Activated naive CD4-positive, alpha-beta T cell treated with anti-CD3 and anti-CD28 coated beads, Interleukin-2, amount 50 U/mL, for 24 hours (primary cell): ENCODE measurements around the gene RWDD1.

Experiments used
- H3K27ac Mint-ChIP-seq: one replicate; pipeline ENCODE4 v1.8.0; 2021; ENCODE audit warnings: mild to moderate bottlenecking, mixed read lengths
- H3K27me3 Mint-ChIP-seq: one replicate; pipeline ENCODE4 v1.8.0; 2021; ENCODE audit warnings: mixed read lengths
- H3K36me3 Mint-ChIP-seq: one replicate; pipeline ENCODE4 v1.8.0; 2021; ENCODE audit warnings: mixed read lengths
- H3K4me1 Mint-ChIP-seq: one replicate; pipeline ENCODE4 v1.8.0; 2021; ENCODE audit warnings: mixed read lengths
- H3K4me3 Mint-ChIP-seq: one replicate; pipeline ENCODE4 v1.8.0; 2021; ENCODE audit warnings: mild to moderate bottlenecking, mixed read lengths
- H3K9me3 Mint-ChIP-seq: one replicate; pipeline ENCODE4 v1.8.0; 2021; ENCODE audit warnings: mixed read lengths

The RWDD1 gene

GRCh38 chr6:116624036-116624805, 52.9 kb downstream of the RWDD1 start:
- no peak overlapping the region for H3K4me3 Mint-ChIP-seq
- no peak overlapping the region for H3K27ac Mint-ChIP-seq
- H3K36me3 Mint-ChIP-seq = no peaks in the 10 kb centered on the region
- no peaks in the 10 kb centered on the region for H3K27me3 Mint-ChIP-seq
- H3K9me3 Mint-ChIP-seq = no peaks in the 10 kb centered on the region
- peaks cover under 1% of the 10 kb centered on the region for H3K4me1 Mint-ChIP-seq

DNA sequence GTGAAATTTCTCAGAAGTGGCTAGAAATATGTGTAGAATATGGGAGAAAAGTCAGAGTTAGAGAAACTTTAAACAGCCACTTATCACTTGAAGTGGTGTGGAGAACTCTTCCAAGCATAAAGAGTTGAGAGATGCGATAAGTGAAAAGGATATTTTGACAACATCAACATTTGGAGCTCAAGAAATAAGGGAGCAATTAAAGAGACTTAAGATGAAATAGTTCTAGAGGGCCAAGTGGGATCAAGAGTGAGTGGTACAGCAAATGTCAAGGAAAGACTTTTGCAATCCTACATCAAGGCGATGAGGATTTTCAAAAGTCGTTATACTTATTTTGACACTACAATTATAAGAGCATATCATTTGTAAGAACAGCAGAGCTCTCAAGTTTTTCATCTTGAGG, 54.6 kb downstream of the RWDD1 start:
- H3K9me3 Mint-ChIP-seq = no peaks in the 10 kb centered on the region
- no peaks in the 10 kb centered on the region for H3K27me3 Mint-ChIP-seq
- no peak overlapping the region for H3K27ac Mint-ChIP-seq
- H3K4me3 Mint-ChIP-seq = no peak overlapping the region
- peaks cover 9% of the 10 kb centered on the region for H3K4me1 Mint-ChIP-seq
- no peaks in the 10 kb centered on the region for H3K36me3 Mint-ChIP-seq

DNA sequence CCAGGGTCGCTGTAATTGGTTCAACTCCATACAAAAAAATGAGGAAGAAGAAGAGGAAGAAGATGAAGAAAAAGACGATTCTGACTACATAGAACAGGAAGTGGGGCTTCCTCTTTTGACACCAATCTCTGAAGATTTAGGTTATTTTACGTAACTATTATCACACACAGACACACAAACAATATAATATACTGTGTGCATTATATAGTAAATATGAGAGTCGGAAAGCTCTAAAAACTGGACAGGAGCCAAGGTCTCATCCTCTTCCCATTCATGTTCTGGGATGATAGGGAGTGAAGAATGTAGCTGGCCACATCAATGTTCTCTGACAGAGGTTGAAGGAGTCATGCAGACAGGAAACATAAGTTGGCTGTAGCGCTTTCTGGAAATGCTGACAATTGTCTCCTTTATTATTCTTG, 58.3 kb downstream of the RWDD1 start:
- Mint-ChIP-seq H3K9me3 (no peaks in the 10 kb centered on the region), H3K27me3 (no peaks in the 10 kb centered on the region), H3K36me3 (peaks cover 9% of the 10 kb centered on the region), H3K4me1 (peaks cover 9% of the 10 kb centered on the region), H3K4me3 (no peak overlapping the region), H3K27ac (no peak overlapping the region)

DNA sequence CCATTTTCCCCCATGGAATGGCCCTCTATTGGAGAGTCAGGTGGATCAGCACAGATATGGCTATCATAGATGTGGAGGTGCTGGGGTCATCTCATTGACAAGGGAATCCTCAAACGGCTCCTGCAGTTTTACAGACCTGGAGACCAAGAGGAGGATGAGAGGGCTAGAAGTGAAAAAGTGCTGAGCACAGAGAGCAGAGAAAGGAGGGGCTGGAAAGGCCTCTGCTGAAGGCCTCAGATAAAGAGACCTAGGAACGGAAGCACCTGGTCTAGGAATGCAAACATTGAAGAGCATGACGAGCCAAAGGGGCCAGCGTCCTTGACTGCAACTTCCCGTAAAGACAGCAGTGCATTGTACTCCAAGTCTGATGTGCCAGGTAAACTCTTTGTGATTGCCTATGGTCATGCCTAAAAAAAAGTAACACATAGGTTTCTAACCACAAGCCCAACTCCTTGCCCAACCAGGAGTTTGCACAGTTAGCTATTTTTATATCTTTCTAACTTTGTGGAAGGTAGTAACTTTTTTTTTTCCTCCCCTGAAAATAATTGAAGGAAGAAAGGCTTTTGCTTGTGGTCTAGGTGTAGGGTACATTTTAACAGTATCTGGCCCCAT, 60.2 kb downstream of the RWDD1 start:
- Mint-ChIP-seq H3K9me3 (no peaks in the 10 kb centered on the region), H3K4me3 (no peak overlapping the region), H3K27me3 (no peaks in the 10 kb centered on the region), H3K36me3 (peaks cover 13% of the 10 kb centered on the region), H3K27ac (no peak overlapping the region), H3K4me1 (peaks cover 9% of the 10 kb centered on the region)

DNA sequence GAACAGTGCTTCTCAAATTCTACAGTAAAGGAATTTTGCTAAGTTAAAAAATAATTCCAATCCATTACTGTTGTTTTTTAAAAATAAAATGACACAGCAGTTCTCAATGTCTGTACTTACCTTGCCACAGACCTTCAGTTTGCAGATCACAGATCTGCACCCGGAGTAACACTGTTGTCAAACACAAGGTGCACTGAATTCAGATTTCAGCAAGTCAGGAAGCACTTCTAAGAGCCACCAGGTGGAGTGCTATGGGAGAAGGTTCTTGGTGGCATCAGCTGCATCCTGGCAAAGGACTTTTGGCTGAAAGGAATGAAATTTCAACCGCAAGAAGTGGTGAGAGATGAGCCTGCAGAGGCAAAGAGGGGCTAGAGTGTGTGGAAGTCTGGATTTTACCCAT, 62.4 kb downstream of the RWDD1 start:
- Mint-ChIP-seq H3K9me3 (no peaks in the 10 kb centered on the region), H3K4me1 (peaks cover 9% of the 10 kb centered on the region), H3K27me3 (no peaks in the 10 kb centered on the region), H3K27ac (no peak overlapping the region), H3K36me3 (peaks cover 13% of the 10 kb centered on the region), H3K4me3 (no peak overlapping the region)
